NCI-H1436 treated with DMSO at 0.1 percent for 48 hours (cell line): ENCODE measurements around the gene TMEM185B.

Source experiments
- DNase-seq: peaks from one replicate; lab custom pipeline; 2025; lab: John Stamatoyannopoulos, UW

TMEM185B gene

DNA sequence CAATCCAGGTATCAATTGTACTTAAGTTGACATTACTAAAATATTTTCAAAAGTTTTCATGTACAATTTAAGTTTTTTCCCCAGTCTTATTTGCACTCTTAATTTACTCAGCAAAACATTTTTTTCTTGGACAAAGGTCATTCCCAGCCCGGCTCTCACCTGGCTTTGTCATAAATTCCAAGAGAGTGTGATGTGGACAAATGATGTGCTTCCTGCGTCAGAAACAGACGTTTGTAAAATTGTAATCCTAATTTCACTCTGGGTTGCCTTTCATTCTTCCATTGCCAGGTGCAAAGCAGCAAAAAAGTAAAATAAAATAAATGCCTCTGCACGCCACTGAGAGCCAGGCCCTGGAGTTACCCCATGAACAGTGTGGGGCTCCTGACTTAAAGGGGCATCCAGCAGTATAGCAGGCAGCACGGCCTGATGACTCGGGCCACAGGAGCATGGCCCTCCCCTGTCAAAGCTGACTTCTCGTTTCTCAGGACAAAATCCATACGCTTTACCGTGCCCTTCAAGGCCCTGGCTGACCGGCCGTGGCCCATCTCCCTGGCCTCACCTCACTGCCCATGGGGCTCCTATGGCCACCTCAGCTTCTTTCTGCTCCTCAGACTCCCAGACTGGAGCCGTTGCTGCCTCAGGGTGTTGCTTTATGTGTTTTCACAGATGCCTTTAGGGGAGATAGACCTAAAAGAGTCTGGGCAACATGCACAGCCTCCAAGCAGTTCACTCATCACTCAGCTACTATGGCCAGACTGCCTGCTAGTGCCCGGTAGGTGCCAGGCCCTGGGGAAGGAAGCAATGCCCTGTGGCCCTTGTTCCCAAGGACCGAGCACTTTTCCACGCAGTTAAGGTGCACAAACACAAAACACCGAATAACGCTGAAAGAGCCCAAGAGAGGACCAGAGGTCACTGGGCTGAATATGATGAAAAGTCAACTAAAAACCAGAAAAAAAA, 7.6 kb upstream of the TMEM185B start:
- DNase-seq, result no peak

DNA sequence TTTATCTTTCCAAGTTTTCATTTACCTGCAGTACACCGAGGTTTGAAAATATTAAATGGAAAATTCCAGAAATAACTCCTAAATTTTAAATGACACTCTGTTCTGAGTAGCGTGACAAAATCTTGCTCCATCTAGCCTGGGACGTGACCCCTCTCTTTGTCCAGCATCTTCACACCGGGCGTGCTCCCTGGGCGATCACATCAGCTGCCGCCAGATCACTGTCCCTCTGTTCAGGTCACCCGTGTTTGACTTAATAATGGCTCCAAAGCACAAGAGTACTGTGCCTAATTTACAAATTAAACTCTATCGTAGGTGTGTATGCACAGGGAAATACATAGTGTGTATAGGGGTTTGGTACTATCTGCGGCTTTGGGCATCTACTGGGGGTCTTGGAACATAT, 6.1 kb upstream of the TMEM185B start:
- no peak for DNase-seq

DNA sequence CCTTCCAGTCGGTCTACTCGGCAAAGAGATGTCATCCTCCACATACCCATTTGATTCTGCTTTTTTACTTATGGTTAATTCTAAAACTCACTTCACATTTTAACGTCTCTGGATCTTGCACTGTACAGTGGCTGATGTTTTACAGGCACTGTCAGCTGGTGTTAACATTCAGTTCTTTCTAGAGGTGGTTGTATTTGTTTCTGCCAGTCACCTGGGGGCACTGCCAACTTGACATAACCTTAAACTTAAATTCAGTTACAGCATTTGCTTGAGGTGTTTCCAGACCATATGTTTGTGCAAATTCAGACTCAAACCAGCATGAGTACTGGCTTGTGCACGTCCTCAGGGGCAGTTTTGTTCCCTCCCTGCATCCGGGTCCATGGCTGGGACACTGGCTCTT, 5.3 kb upstream of the TMEM185B start:
- no peak for DNase-seq

DNA sequence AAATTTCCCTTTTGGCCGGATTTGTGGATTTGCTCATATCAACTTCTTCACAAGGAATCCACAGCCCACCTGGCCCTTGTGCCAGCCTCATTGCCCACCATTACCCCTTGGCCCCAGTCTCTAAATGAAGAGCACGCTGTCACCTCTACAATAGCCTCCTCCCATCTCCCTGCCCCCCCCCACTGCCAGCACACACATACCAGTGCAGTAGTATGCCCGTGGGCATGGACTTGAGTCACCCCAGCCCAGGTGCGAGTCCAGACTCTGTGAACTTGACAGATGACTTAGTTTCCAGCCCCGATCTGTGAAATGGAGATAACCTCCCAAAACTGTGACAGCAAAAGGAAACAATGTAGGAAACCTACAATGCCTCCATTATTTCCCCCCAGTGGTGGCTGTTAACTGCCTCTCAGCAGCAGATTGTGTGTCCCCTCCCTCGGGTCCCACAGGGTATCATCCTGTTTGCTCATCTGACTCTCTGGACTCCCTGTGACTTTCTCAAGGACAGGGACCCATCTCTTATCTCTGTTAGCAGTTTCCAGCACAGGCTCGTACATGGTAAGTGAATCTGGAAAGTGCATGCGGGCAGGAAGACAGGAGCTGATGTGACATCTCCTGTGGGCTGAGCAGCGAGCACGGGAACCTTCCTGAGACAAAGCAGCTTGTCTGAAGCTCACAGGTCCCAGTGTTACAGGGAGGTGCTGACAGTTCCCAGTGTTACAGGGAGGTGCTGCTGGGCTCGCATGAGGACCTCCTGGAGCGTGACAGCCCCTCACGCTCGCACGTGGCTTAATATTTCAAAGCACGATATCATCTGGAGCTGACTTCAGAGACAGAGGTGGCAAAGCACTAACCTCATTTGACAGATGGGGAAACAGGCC, 4.2 kb upstream of the TMEM185B start:
- DNase-seq, result no peak

DNA sequence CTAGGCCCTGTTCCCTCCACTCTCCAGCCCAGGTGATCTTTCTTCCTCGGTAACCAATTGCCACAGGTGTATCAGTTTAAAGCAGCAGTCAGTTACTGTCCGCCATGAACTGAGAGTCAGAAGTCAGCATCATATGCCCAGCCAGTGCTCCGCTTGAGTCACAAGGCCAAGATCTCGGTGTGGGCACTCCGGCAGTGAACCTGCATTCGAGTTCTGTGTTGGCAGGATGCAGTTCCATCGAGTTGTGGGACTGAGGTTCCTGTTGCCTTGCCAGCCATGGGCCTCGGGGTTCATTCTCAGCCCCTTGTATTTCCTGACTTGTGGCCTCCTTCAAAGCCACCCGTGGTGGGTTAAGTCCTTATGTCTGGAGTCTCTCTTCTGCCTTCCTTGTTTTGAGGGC, 3.1 kb upstream of the TMEM185B start:
- DNase-seq, result no peak

DNA sequence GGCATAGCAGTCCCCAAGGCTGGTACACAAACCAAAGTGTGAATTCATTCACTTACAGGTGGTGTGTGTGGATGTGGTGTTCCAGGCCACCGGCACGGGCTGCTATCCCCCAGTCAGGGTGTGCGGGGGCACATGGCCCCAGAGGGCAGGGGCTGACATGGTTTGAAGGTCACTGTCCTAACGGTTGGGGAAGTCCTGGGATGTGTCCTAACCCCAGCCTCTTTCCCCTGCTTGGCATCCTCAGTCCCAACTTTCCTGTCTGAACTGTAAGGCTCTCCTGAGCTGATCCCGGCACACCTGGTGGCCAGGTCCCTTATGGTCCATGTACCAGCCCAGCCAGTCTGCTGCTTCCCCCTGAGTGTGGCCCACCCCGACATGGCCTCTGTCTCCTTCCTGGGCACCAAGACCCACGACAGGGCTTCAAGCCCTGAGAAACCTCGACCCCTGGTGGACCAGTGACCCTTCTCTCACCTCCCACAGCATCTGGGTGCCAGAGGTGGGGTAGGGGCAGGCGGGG, 2.4 kb upstream of the TMEM185B start:
- no peak for DNase-seq

DNA sequence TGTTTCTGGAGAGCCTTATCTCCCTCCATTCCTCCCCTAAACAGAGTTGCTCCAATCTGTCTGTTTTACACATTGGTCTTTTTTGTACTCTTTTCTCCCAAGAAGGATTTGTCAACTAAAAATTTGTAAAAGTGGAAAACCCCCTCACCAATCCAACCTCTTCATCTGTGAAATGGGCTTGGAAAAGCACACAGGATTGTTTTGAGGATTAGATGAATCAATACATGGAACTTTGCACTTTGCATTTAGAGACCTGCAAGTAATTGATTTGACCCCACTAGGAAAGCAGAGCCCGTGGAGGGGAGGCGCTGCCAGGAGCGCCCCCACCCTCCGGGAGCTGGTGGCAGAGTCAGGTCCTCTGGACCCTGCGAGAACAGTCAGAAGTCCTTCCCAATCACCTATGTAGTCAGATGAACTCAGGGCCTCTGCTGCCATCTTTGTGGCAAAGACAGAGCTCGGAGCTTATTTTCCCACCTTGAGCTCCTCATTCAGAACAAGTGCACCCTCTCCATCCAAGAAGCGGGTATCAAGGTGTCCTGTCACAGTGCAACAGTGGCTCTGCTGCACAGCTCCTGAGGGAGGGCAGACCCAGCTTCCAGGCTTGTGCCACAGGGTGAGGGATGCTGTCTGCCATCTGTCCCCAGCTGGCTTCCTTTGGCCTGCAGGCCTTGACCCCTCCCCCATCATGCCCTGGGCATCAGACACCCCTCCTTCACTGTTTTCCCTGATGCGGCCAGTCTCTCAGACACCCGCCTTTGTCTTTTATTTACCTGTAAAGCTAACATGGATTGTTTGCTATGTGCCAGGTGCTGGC, 1.7 kb upstream of the TMEM185B start:
- no peak for DNase-seq

DNA sequence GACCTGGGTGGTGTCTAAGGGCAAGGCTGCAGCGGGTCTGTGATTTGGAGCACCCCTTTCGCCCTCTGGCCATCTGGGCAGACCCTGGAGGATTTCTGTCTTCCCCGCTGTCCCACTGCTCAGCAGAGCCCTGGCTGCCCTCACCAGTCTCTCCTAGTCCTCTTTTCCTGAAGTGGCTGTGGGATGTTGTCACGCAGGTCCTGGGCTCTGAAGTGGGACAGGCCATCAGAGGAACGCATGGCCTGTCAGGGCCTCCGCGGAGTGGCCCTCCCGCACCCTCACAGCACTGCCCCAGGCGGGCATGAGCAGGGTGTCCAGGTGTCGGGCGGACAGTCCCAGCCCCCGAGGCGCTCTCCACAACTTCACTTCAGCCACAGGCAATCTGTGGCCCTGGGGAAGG, 1.1 kb upstream of the TMEM185B start:
- no peak for DNase-seq

DNA sequence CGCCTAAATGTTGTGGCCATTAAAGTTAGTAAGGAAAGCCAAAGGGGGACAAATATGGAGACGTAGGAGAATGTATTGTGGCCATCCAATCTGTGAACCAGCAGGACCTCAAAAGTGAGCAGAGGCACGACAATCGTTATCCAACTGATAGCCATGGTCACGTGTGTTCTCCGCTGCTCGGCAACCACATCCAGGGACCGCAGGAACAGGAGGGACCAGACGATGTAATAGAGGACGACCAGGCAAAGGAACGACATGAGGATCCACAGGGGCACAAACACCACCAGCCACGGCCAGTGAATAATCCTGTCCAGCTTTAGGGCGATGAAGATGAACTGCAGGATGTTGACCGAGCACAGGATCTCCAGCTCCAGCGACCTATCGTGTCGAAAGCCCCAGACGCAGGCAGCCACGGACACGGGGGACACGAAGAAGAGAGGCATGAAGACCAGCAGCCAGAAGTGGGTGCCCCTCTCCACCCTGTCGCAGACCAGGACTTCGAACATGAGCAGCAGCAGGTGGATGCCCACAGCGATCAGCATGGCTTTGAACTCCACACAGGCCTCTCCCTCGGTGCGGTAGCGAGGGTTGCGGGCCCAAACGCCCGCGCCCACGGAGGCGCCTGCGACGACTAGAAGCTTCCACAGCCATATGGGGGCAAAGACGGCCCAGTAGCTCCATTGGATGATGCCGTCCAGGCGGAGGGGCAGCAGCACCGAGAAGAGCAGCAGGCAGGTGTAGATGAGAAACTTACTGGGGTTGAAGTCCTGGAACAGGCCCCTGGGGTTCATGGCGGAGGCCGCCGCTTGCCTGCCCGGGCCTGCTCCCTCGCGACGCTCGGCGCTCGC, 790 bp downstream of the TMEM185B start:
- no peak for DNase-seq

DNA sequence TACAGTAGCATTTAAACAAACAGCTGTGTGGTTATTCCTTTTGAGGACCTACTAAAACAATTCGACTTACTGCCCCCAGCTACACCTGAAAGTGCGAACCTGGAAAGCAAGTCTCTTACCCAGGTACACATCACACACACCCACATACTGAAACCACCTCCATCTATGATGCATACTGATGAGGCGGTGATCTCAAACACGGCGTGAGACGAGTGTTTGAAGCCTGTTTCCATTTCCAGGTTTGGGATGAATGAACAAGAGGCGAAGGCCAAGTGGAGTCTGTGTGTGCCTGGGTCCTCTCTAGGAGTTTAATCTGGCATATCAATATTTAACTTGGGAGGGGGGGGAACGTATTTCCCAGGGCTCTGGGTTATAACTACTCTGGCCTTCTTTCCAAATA, 1.6 kb downstream of the TMEM185B start:
- no peak for DNase-seq

DNA sequence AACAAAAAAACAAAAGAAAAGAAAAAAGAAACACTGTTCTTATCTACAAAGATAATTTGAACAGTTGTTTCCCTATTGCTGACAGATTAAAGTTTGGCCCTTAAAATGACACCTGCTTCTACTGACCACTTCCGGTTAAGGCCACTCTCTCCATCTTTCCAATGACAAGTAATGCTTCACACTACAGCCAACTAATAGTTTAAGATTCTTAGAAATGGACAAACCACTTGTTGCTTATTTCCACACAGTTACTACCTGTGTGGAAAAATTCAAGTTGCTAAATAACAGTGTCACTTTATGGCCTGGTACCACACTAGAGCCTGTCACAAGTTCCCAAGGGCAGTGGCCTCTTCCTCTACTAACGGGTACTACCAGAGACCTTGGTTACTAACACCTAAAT, 2.4 kb downstream of the TMEM185B start:
- DNase-seq, result no peak

DNA sequence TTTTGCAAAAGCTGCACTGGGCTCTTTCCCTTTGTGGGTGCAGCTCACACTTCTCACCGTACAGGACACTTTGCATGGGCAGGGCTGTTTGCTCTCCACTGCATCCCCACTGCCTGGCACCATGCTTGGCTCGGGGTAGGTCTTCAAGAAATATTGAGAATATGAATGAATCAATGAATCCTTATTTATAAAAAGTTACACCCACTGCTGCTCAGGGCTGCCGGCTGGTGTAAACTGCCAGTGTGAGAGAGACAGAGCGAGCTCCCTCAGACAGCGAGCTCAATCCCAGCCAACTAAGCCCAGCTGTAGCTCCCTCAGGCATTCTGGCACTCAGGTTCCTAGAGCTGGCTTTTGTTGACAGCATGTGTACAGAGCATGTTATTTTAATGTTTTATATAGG, 3.4 kb downstream of the TMEM185B start:
- no peak for DNase-seq

DNA sequence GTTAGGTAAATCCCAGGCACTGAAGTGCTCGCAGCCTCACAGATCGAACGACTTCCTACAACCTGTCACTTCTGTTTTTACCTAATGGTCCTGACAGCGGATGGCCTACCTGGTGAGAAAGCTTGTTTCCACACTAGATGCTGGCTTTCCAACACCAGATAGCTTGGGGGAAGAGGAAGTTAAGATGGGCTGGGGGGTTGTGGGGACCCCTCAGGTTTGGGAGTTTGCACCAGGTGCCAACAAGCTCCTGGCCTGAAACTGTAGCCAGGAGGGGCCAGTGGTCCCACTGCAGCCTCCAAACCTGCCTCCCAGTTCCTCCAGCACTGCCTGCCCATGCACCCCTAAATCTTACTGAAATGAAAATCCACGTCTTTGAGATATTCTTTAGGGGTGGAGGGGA, 3.9 kb downstream of the TMEM185B start:
- DNase-seq, result no peak

DNA sequence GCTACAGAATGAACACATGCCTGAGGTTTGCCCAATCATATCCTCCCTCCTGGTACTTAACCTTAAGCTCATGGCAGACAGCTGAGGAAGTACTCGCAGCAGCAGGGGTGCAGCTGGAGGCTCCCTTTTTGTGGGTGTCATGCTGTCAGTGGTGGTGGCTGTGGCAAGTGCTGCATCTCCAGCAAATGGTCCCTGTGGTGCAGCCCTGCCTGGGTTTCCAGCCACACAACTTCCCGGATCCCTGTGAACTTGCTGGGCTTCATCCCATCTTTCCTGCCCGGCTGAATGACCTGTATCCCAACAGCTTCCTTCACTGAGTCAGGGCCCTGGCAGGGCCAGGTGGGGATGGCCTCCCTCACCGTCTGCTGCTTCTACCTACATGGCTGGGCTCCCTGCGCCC, 5.0 kb downstream of the TMEM185B start:
- no peak for DNase-seq

DNA sequence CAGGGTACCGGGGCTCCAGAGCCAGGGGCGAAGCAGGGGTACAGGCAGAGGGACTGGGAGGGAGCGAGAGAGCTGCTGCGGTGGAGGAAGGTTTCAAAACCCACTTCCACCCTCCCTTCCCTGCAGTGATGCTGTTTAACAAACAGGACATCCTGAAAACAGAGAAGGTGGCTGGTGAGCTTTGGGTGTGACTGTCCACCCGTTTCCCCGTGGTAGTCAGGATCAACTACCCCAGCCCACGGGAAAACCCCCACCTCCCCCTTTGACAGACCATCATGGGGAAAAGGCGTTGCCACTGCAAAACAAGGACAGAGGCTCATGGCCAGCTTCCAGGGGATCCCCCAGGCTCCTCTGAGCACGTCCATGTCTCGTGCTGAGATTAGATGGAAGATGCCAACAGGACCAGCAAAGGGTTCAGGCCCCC, 12.9 kb downstream of the TMEM185B start:
- DNase-seq, result no peak

DNA sequence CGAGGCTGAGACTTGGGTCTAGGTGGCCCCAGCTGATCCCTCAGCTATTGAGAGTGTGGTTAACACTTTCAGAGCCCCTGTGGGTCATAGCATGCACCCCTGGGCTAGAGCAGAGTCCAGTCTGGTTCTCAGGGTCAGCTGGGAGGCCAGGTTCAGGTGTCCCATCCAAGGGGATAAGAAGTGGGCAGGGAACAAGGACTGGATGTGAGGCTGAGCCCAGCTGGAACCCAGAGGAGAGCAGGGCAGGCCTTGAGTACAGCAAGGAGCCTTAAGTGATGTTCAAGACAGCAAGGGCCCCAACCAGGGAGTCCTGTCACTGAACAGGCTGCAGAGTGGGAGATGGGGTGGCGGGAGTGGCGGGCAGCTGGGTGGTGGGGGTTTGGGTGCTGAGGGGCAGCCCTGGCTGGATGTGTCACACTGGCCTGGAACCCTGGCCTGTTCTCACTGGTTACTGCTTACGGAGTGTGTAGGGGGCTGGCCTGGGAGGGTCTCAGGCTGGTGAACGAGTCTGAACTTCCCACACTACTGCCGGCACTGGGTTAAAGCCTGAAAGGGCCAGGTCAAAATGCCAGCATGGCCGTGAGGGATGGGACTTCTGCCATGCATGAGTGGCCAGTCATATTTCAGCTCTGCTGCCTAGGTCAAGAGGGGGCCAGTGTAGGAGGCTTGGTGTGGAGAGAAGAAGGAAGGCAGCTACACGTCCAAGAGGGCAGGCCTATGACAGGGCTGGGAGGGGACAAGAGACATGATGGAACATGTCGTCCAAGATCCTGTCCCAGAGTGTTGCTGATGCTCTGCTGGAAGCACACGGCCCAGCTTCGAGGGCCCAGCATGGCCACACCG, 13.6 kb downstream of the TMEM185B start:
- no peak for DNase-seq

DNA sequence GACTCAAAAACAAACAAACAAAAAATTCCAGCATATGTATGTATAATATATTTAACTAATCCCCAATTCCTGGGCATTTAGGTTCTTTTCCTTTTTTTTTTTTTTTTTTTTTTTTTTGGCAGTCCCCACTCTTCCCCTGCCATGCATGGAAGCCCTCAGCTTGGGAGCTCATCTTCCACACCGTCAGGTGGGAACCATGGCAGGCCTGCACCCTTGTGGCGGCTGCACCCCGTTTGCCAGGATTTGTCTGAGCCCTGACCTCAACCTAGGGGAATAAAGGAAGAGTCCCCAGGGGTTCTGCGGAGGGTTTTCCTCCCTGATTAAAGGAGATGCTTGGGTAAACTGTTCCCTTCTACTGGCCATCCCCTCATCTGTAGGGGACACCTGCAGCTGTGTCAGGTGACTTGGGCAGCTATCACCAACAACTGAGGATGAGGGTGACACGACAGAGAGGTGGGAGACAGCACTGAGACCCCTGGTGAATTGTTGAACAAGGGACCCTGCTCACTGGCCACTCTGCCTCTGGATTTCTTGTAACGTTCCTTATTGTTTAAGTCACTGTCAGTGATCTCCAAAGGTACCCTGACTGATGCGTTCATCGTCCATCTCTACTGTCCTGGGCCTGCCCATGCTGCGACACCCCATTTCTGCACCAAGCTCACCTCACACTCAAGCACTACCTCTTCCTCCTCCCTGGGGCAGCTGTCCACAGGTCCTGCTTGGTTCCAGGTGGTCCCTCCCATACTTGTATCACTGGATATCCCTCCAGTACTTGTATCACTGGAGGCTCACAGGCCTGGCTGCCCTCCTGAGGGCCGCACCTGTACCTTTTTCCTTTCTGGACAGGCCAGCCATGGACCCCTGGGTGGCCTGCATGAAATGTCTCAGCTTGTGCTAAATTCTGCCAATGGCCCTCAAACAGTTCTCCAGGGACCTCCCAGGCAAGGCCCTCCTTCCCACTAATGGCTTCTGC, 14.5 kb downstream of the TMEM185B start:
- DNase-seq, result no peak

DNA sequence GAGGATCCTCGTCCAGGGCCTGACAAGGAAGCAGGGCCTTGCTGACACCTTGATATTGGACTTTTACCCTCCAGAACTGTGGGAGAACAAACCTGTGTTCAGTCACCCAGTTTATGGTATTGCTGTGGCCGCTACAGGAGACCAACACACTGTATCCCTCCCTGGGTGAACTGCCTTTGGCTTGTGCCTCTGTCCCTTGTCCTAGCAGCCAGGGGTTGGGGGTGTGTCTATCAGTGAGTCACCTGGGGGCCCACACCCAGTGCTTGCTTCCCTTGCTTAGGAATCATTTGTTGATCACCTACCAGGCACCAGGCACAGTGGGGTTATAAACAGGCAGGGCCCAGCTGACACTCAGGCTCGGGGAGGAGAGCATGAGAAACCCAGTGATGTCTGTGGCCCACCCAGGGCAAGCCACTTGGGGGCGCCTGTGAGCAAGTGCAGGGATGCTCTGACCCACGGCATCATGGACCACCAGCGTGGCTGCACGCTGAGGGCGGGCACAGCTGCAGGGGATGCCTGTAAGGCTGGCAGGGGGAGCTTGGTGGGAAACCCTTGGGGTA, 17.1 kb downstream of the TMEM185B start:
- no peak for DNase-seq
